Left ventricle myocardium inferior (tissue), 1 donor: Measurements from ENCODE around the gene KIF18B. TPM values are rescaled to one million over a fixed set of nuclear protein-coding genes. Genes with fewer than 3 reads are reported as not detected.

Experiments
- DNase-seq: peaks from one replicate; pipeline ENCODE4 v3.0.0-alpha.2; 2020
- H3K27ac ChIP-seq: fragments of 200-600 bp; replicated peaks from 2 replicates; pipeline ENCODE4 v1.8.0; 2021
- H3K27me3 ChIP-seq: fragments of 200-600 bp; 2 replicates; pipeline ENCODE4 v1.8.0; 2021; ENCODE audit warnings: low read depth
- H3K36me3 ChIP-seq: fragments of 200-600 bp; 2 replicates; pipeline ENCODE4 v1.8.0; 2021
- H3K4me1 ChIP-seq: fragments of 200-600 bp; 2 replicates; pipeline ENCODE4 v1.8.0; 2021
- H3K4me3 ChIP-seq: fragments of 200-600 bp; 2 replicates; pipeline ENCODE4 v1.8.0; 2021; ENCODE audit warnings: mild to moderate bottlenecking, moderate library complexity
- H3K9me3 ChIP-seq: fragments of 200-600 bp; replicated peaks from 2 replicates; pipeline ENCODE4 v1.8.0; 2021
- CTCF ChIP-seq: fragments of 200-600 bp; IDR thresholded peaks from 2 replicates; pipeline ENCODE4 v1.8.0; 2021; ENCODE audit warnings: antibody characterized with exemption, mild to moderate bottlenecking, borderline replicate concordance
- intact Hi-C: fragments of 100-400 bp; cut with micrococcal nuclease; formaldehyde crosslinking; loops from one replicate; pipeline ENCODE4 v1.11.0; 2022
- microRNA-seq: library from miRNA; unstranded; fragments of <30 nt; microRNA quantifications from one replicate; pipeline ENCODE4 v1.2.0, GENCODE V29; 2020
- total RNA-seq: library from RNA; stranded (reverse); fragmentation: NEBNext Ultra II Directional; extraction: Animal tissue kit (Norgen Biotek cat#: 25700); gene quantifications from one replicate; pipeline ENCODE4 v1.2.1, GENCODE V29; 2021
- donor health status: DM: no; HTN: yes; CAD: no; lungs with severe emphysema.

The KIF18B gene
- total RNA-seq, 1 donor from 2014 or later: 0.49 TPM

- no peak for TF ChIP-seq CTCF
- H3K4me1 ChIP-seq: peaks cover 19% of the 10 kb centered on the region
- no peak overlapping the region for H3K4me3 ChIP-seq
- peaks cover 95% of the 10 kb centered on the region for H3K36me3 ChIP-seq
- intact Hi-C loops: no loop called here
- H3K27me3 ChIP-seq: no peaks in the 10 kb centered on the region
- no peak overlapping the region for H3K27ac ChIP-seq
- H3K9me3 ChIP-seq: no peaks in the 10 kb centered on the region
- no peak for DNase-seq
Measured at GRCh38 chr17:44875761-44876160, 71.8 kb downstream of the KIF18B start.

Small RNA genes within 50 kb of the gene (microRNA-seq; reads per million reads assigned to microRNA genes)
- gene MIR6783: not detected

Other genes with a start within 250 kb of the KIF18B start
- 5.7 TPM for gene DBF4B, start 239.1 kb downstream of the KIF18B start, total RNA-seq
- 7.3 TPM for gene ADAM11, start 188.8 kb downstream of the KIF18B start, total RNA-seq
- gene GJC1, start 117.5 kb downstream of the KIF18B start, total RNA-seq: 18.8 TPM
- gene HIGD1B, start 99.9 kb downstream of the KIF18B start, total RNA-seq: 18.3 TPM
- gene EFTUD2, start 48.3 kb downstream of the KIF18B start, total RNA-seq: 62.0 TPM
- 4.1 TPM for gene GFAP, start 32.3 kb downstream of the KIF18B start, total RNA-seq
- gene C1QL1, start 20.5 kb upstream of the KIF18B start, total RNA-seq: 0.74 TPM
- 25.9 TPM for gene DCAKD, start 103.9 kb upstream of the KIF18B start, total RNA-seq
- 86.0 TPM for gene NMT1, start 113.5 kb upstream of the KIF18B start, total RNA-seq
- 146 TPM for gene PLCD3, start 184.7 kb upstream of the KIF18B start, total RNA-seq
- gene ACBD4, start 187.9 kb upstream of the KIF18B start, total RNA-seq: 6.4 TPM
- 28.8 TPM for gene HEXIM1, start 200.7 kb upstream of the KIF18B start, total RNA-seq
- gene HEXIM2, start 214.1 kb upstream of the KIF18B start, total RNA-seq: 7.0 TPM